Measurements from ENCODE around the gene PLEKHA3.

Gene PLEKHA3

GRCh38 chr2:178542161-178542560, 61.9 kb downstream of the PLEKHA3 start:
- H2AFZ ChIP-seq (ENCODE audit: low read depth, low read length): no peak overlapping the region
- H3K9me3 ChIP-seq (ENCODE audit: low read length): peaks cover 4% of the 10 kb centered on the region
- peaks cover 56% of the 10 kb centered on the region for H3K36me3 ChIP-seq (ENCODE audit: insufficient read depth, low read length)
- no peaks in the 10 kb centered on the region for H3K4me1 ChIP-seq (ENCODE audit: insufficient read depth, low read length)
- no peak overlapping the region for H3K4me3 ChIP-seq (ENCODE audit: low read length)
- no peaks in the 10 kb centered on the region for H3K27me3 ChIP-seq (ENCODE audit: insufficient read depth, low read length)

GRCh38 chr2:178542569-178542968, 62.3 kb downstream of the PLEKHA3 start:
- peaks cover 55% of the 10 kb centered on the region for H3K36me3 ChIP-seq (ENCODE audit: insufficient read depth, low read length)
- no peaks in the 10 kb centered on the region for H3K27me3 ChIP-seq (ENCODE audit: insufficient read depth, low read length)
- no peak overlapping the region for H3K4me3 ChIP-seq (ENCODE audit: low read length)
- H2AFZ ChIP-seq (ENCODE audit: low read depth, low read length): no peak overlapping the region
- H3K4me1 ChIP-seq (ENCODE audit: insufficient read depth, low read length): no peaks in the 10 kb centered on the region
- peaks cover 4% of the 10 kb centered on the region for H3K9me3 ChIP-seq (ENCODE audit: low read length)

- Histone ChIP-seq H2AFZ (ENCODE audit: low read depth, low read length) (no peak overlapping the region), H3K9me3 (ENCODE audit: low read length) (peaks cover 5% of the 10 kb centered on the region), H3K4me1 (ENCODE audit: insufficient read depth, low read length) (no peaks in the 10 kb centered on the region), H3K27me3 (ENCODE audit: insufficient read depth, low read length) (no peaks in the 10 kb centered on the region), H3K36me3 (ENCODE audit: insufficient read depth, low read length) (peaks cover 46% of the 10 kb centered on the region), H3K4me3 (ENCODE audit: low read length) (no peak overlapping the region)
Observed at GRCh38 chr2:178550352-178550751, 70.1 kb downstream of the PLEKHA3 start.

- peaks cover 2% of the 10 kb centered on the region for H3K9me3 ChIP-seq (ENCODE audit: low read length)
- no peaks in the 10 kb centered on the region for H3K4me1 ChIP-seq (ENCODE audit: insufficient read depth, low read length)
- H2AFZ ChIP-seq (ENCODE audit: low read depth, low read length): no peak overlapping the region
- H3K36me3 ChIP-seq (ENCODE audit: insufficient read depth, low read length): peaks cover 24% of the 10 kb centered on the region
- no peaks in the 10 kb centered on the region for H3K27me3 ChIP-seq (ENCODE audit: insufficient read depth, low read length)
- H3K4me3 ChIP-seq (ENCODE audit: low read length): no peak overlapping the region
Observed at GRCh38 chr2:178553047-178553446, 72.8 kb downstream of the PLEKHA3 start.

Measured in neuron (in vitro differentiated cells).